Nephron (organoid): ENCODE measurements around the gene KLF5.

Source experiments
- H3K27ac Mint-ChIP-seq, 3 experiments: 2 replicates each; pipeline ENCODE4 v1.8.0; 2020; ENCODE audit warnings: mixed read lengths in 3 of 3, mild to moderate bottlenecking in 2 of 3, moderate library complexity in 1 of 3
- H3K27me3 Mint-ChIP-seq: 2 replicates; pipeline ENCODE4 v1.8.0; 2021; ENCODE audit warnings: low read depth, mild to moderate bottlenecking, moderate library complexity, mixed read lengths
- H3K36me3 Mint-ChIP-seq: 2 replicates; pipeline ENCODE4 v1.8.0; 2020; ENCODE audit warnings: low read depth, mixed read lengths
- H3K4me1 Mint-ChIP-seq: 2 replicates; pipeline ENCODE4 v1.8.0; 2020; ENCODE audit warnings: mixed read lengths
- H3K4me3 Mint-ChIP-seq, 3 experiments: 2 replicates each; pipeline ENCODE4 v1.8.0; 2020; ENCODE audit warnings: mild to moderate bottlenecking in 3 of 3, mixed read lengths in 3 of 3, moderate library complexity in 2 of 3
- H3K9me3 Mint-ChIP-seq: 2 replicates; pipeline ENCODE4 v1.8.0; 2020; ENCODE audit warnings: mixed read lengths
- CTCF ChIP-seq, 3 experiments: fragments of 200-600 bp; sonication (generic); IDR thresholded peaks; one replicate each; pipeline ENCODE4 v1.5.0; 2021; ENCODE audit warnings: antibody characterized with exemption in 3 of 3; ENCODE audit not compliant: unreplicated experiment in 3 of 3

The KLF5 gene

GRCh38 chr13:73069206-73069805, 10.5 kb downstream of the KLF5 start:
- no peak overlapping the region for H3K4me3 Mint-ChIP-seq
- peaks cover 10% of the 10 kb centered on the region for H3K27me3 Mint-ChIP-seq
- H3K9me3 Mint-ChIP-seq: no peaks in the 10 kb centered on the region
- H3K4me1 Mint-ChIP-seq: peaks cover 46% of the 10 kb centered on the region
- no peak for TF ChIP-seq CTCF (IDR thresholded peaks at IDR 0.05; ENCODE audit: unreplicated experiment in 3 of 3)
- H3K36me3 Mint-ChIP-seq: peaks cover 7% of the 10 kb centered on the region
- H3K27ac Mint-ChIP-seq: peak overlapping the region; percentile 11 to 49 (median 38)

DNA sequence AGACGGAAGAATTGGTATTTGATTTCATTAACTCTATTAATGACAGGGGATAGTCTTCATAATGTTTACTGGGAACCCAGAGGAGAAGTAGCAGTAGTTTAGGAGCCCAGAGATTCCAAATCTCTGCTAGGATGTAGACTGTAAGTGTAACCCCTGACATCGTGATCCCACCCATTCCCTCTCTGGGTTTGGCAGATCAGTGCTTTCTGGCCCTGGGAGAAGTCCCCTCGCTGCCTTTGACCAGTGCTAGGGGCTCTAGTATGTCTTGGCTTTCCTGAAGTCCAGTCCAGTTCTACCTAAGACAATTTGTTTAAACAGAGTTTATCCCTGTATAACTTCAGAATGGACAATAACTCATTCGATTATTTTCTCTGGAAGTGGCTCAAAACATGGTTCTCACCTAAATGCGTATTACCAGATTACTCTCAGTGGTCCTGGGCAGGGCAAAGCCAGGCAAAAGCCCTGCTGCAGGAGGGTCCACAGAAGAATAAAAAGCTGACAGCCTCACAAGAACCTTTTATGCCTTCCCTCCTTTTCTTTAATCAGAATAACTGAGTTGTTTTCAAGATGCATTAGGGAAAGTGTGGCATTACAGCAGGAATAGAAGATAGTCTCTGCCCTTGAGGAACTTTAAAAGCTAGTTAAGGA, 11.8 kb downstream of the KLF5 start:
- no peak for TF ChIP-seq CTCF (IDR thresholded peaks at IDR 0.05; ENCODE audit: unreplicated experiment in 3 of 3)
- Mint-ChIP-seq H3K4me3 (no peak overlapping the region), H3K36me3 (peaks cover 7% of the 10 kb centered on the region), H3K27me3 (peaks cover 6% of the 10 kb centered on the region), H3K27ac (no peak overlapping the region), H3K4me1 (peaks cover 46% of the 10 kb centered on the region), H3K9me3 (no peaks in the 10 kb centered on the region)

- TF ChIP-seq CTCF (IDR thresholded peaks at IDR 0.05; ENCODE audit: unreplicated experiment in 3 of 3): no peak
- Mint-ChIP-seq H3K36me3 (peaks cover 14% of the 10 kb centered on the region), H3K27me3 (peaks cover 6% of the 10 kb centered on the region), H3K4me3 (peak overlapping the region in 1 of 3 experiments; percentile 24), H3K4me1 (peaks cover 40% of the 10 kb centered on the region), H3K27ac (peak overlapping the region; percentile 36 to 82 (median 61)), H3K9me3 (no peaks in the 10 kb centered on the region)
Measured at GRCh38 chr13:73072239-73072900, 13.6 kb downstream of the KLF5 start.

DNA sequence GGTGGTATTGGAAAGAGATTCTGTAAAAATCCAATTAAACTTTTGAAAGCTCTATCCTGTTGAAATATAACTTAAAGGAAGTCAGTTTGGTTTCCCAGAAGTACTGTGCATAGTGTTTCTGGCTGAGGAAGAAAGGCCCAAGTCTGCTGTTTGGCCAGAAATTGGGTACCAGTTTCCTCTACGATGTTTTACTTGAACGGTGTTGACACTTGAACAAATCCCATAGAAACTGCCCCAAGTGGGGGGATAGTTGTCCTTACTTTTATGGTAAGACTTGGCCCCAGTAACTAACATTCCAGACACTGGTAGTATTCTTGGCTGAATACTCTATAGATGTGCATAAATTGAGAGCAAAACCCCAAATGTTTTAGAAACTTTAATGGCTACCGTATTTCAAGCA, 14.2 kb downstream of the KLF5 start:
- Mint-ChIP-seq H3K4me3 (no peak overlapping the region), H3K4me1 (peaks cover 40% of the 10 kb centered on the region), H3K27me3 (peaks cover 6% of the 10 kb centered on the region), H3K36me3 (peaks cover 12% of the 10 kb centered on the region), H3K27ac (peak overlapping the region in 2 of 3 experiments; percentile 61 to 82), H3K9me3 (no peaks in the 10 kb centered on the region)
- TF ChIP-seq CTCF (IDR thresholded peaks at IDR 0.05; ENCODE audit: unreplicated experiment in 3 of 3): no peak

GRCh38 chr13:73074014-73074413, 15.2 kb downstream of the KLF5 start:
- Mint-ChIP-seq H3K4me3 (peak overlapping the region in 1 of 3 experiments; percentile 63), H3K27ac (peak overlapping the region; percentile 2 to 82 (median 17)), H3K36me3 (peaks cover 12% of the 10 kb centered on the region), H3K9me3 (no peaks in the 10 kb centered on the region), H3K4me1 (peaks cover 40% of the 10 kb centered on the region), H3K27me3 (peaks cover 6% of the 10 kb centered on the region)
- TF ChIP-seq CTCF (IDR thresholded peaks at IDR 0.05; ENCODE audit: unreplicated experiment in 3 of 3): no peak
